NCI-H128 (cell line): ENCODE measurements around the gene HIVEP3.

Experiments
- DNase-seq: peaks from one replicate; lab custom pipeline; 2025; ENCODE audit not compliant: unreplicated experiment; lab: John Stamatoyannopoulos, UW

HIVEP3 gene

GRCh38 chr1:41592451-41593125 is 326.1 kb downstream of the HIVEP3 start:
- no peak for DNase-seq

GRCh38 chr1:41591891-41592290 is 326.8 kb downstream of the HIVEP3 start:
- no peak for DNase-seq

- DNase-seq, result no peak
These were observed 328.4 kb downstream of the HIVEP3 start for GRCh38 chr1:41590331-41590730.

GRCh38 chr1:41589395-41589794 is 329.3 kb downstream of the HIVEP3 start:
- no peak for DNase-seq

GRCh38 chr1:41588334-41588875 is 330.3 kb downstream of the HIVEP3 start:
- DNase-seq, result no peak

- DNase-seq, result no peak
These were observed 330.9 kb downstream of the HIVEP3 start for GRCh38 chr1:41587791-41588190.

GRCh38 chr1:41586230-41586629 is 332.5 kb downstream of the HIVEP3 start:
- DNase-seq, result no peak

- no peak for DNase-seq
These were observed 334.8 kb downstream of the HIVEP3 start for GRCh38 chr1:41583658-41584547.

GRCh38 chr1:41582851-41583657 is 335.7 kb downstream of the HIVEP3 start:
- DNase-seq, result no peak

GRCh38 chr1:41582351-41582750 is 336.4 kb downstream of the HIVEP3 start:
- DNase-seq, result no peak

GRCh38 chr1:41582004-41582325 is 336.8 kb downstream of the HIVEP3 start:
- DNase-seq, result no peak

- DNase-seq, result no peak
These were observed 337.3 kb downstream of the HIVEP3 start for GRCh38 chr1:41581216-41582003.

GRCh38 chr1:41580520-41581172 is 338.1 kb downstream of the HIVEP3 start:
- DNase-seq, result no peak

- no peak for DNase-seq
These were observed 338.7 kb downstream of the HIVEP3 start for GRCh38 chr1:41580021-41580420.

- DNase-seq, result no peak
These were observed 339.9 kb downstream of the HIVEP3 start for GRCh38 chr1:41578712-41579335.

- DNase-seq, result no peak
These were observed 342.1 kb downstream of the HIVEP3 start for GRCh38 chr1:41576620-41577019.

GRCh38 chr1:41576206-41576605 is 342.5 kb downstream of the HIVEP3 start:
- DNase-seq, result no peak

GRCh38 chr1:41574842-41575241 is 343.9 kb downstream of the HIVEP3 start:
- no peak for DNase-seq
